C4-2B (cell line): Measurements from ENCODE around the gene DIS3L2.
"Not testable (repeated sequence)": the region's sequence is repeated elsewhere in the genome, so short reads cannot be mapped to it uniquely, and the experiment has no call there.

Experiments
- H3K27ac ChIP-seq: fragments of 450-650 bp; 2 replicates; pipeline ENCODE4 v1.5.1; 2017
- CTCF ChIP-seq: fragments of 450-650 bp; conservative IDR thresholded peaks from 2 replicates; pipeline ENCODE4 v1.5.1; 2017; ENCODE audit warnings: mild to moderate bottlenecking
- ZFX ChIP-seq: fragments of 450-650 bp; IDR thresholded peaks from 2 replicates; pipeline ENCODE4 v1.6.1; 2017

DIS3L2 gene

GRCh38 chr2:232027530-232027929 is 66.0 kb downstream of the DIS3L2 start:
- no peak overlapping the region for H3K27ac ChIP-seq
- TF ChIP-seq CTCF (no peak), ZFX (no peak)

- TF ChIP-seq ZFX = no peak
- no peak for TF ChIP-seq CTCF
- no peak overlapping the region for H3K27ac ChIP-seq
These were observed 66.6 kb downstream of the DIS3L2 start for GRCh38 chr2:232028071-232028470.

GRCh38 chr2:232028631-232029030 is 67.1 kb downstream of the DIS3L2 start:
- no peak for TF ChIP-seq CTCF
- TF ChIP-seq ZFX = no peak
- H3K27ac ChIP-seq = no peak overlapping the region

- TF ChIP-seq CTCF (no peak), ZFX (no peak)
- H3K27ac ChIP-seq = no peak overlapping the region
These were observed 67.8 kb downstream of the DIS3L2 start for GRCh38 chr2:232029346-232029745.

GRCh38 chr2:232030229-232030628 is 68.7 kb downstream of the DIS3L2 start:
- no peak overlapping the region for H3K27ac ChIP-seq
- no peak for TF ChIP-seq ZFX
- peak; percentile 49 for TF ChIP-seq CTCF

GRCh38 chr2:232035292-232035691 is 73.8 kb downstream of the DIS3L2 start:
- not testable (repeated sequence) for H3K27ac ChIP-seq

GRCh38 chr2:232036876-232037275 is 75.4 kb downstream of the DIS3L2 start:
- H3K27ac ChIP-seq = not testable (repeated sequence)

GRCh38 chr2:232038251-232038880 is 76.9 kb downstream of the DIS3L2 start:
- TF ChIP-seq ZFX (no peak), CTCF (no peak)
- no peak overlapping the region for H3K27ac ChIP-seq
